Panc1 (cell line): ENCODE data around the gene PIBF1.

Experiments used
- CTCF ChIP-seq: fragments of 450-650 bp; IDR thresholded peaks from 2 replicates; pipeline ENCODE4 v1.5.1; 2017; ENCODE audit warnings: mild to moderate bottlenecking
- POLR2AphosphoS5 ChIP-seq: IDR thresholded peaks from 2 replicates; pipeline ENCODE4 v1.6.1; 2012; ENCODE audit warnings: mild to moderate bottlenecking, low read depth, low read length, moderate library complexity
- REST ChIP-seq, 2 experiments: IDR thresholded peaks; 2 replicates each; pipeline ENCODE4 v1.6.1; 2011 to 2012; ENCODE audit warnings: low read depth in 2 of 2, control low read depth in 1 of 2, low read length in 1 of 2, mild to moderate bottlenecking in 1 of 2, moderate library complexity in 1 of 2; ENCODE audit not compliant: insufficient read depth in 1 of 2

GRCh38 chr13:73055813-73056564 lies 274.1 kb downstream of the PIBF1 start:
- TF ChIP-seq POLR2AphosphoS5 (no peak), CTCF (no peak), REST (IDR thresholded peaks at IDR 0.05; ENCODE audit: insufficient read depth in 1 of 2, low read depth in 2 of 2, low read length in 1 of 2) (no peak)
